Activated CD4-positive, alpha-beta T cell treated with anti-CD3 and anti-CD28 coated beads, Interleukin-2, Interleukin-4, amounts not matched to agents 100 ng/mL and 50 ng/mL, durations not matched to agents 16 hours and 8 hours (primary cell): ENCODE data around the gene ELF5.

Source experiments
- DNase-seq: peaks from one replicate; pipeline ENCODE4 v3.0.0-alpha.2; 2020; ENCODE audit warnings: low spot score

The ELF5 gene

GRCh38 chr11:34454308-34455032 lies 59.1 kb downstream of the ELF5 start:
- DNase-seq: no peak

GRCh38 chr11:34451053-34451452 lies 62.5 kb downstream of the ELF5 start:
- no peak for DNase-seq

GRCh38 chr11:34449013-34449412 lies 64.6 kb downstream of the ELF5 start:
- DNase-seq: peak; percentile 15

GRCh38 chr11:34448223-34448994 lies 65.2 kb downstream of the ELF5 start:
- DNase-seq: no peak

- no peak for DNase-seq
These were observed 66.5 kb downstream of the ELF5 start for GRCh38 chr11:34447044-34447443.

DNA sequence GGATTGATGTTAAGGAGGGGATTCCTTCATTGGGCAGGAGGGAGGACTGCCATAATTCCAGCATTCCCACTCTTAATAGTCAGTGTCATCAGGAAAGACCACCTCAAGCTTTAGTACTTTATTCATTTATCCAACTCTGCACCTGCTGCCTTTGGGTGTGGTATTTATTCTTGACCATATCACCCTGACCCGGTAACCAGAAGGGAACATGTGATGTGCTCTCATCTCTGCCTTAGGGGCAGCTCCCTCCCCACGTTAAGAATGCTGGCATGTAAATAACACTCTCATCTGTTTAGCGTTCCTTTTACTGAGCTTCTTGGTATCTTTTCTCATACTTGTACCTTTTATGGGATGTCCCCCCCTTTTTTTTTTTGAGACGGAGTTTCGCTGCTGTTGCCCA lies 67.2 kb downstream of the ELF5 start:
- no peak for DNase-seq

- DNase-seq: no peak
These were observed 67.6 kb downstream of the ELF5 start for GRCh38 chr11:34445956-34446355.

DNA sequence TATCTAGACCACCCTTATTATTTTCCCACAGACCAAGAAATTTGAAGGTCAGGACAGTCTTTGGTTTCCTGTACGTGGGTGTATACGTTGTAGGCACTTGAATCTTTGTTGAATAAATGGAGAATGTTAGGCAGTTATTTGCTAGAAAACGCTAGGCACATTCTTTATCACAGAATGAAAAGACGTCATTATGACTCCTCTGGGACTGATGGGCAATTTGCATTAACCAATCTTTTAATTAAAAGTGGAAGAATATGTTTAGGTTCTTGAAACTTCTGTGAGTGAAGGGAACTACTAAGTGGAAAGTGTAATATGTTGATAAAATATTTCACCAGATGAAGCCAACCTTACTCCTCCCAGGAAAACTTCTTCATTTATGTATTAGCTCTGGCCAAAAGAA lies 69.2 kb downstream of the ELF5 start:
- no peak for DNase-seq

GRCh38 chr11:34443136-34443535 lies 70.5 kb downstream of the ELF5 start:
- DNase-seq: no peak

DNA sequence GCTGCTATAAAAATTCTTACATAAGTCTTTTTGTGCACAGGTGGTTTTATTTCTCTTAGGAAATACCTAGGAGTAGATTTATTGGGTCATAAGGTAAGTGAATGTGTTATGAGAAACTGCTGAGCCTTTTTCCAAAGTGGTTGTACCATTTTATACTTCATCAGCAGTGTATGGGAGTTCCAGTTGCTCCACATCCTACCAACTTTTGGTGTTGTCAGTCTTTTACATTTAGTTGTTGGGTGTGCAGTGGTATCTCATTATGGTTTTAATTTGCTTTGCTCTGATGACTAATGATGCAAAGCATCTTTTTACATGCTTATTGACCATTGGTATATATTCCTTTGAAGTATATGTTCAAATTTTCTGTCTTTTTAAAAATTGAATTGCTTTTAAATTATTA lies 71.8 kb downstream of the ELF5 start:
- no peak for DNase-seq

DNA sequence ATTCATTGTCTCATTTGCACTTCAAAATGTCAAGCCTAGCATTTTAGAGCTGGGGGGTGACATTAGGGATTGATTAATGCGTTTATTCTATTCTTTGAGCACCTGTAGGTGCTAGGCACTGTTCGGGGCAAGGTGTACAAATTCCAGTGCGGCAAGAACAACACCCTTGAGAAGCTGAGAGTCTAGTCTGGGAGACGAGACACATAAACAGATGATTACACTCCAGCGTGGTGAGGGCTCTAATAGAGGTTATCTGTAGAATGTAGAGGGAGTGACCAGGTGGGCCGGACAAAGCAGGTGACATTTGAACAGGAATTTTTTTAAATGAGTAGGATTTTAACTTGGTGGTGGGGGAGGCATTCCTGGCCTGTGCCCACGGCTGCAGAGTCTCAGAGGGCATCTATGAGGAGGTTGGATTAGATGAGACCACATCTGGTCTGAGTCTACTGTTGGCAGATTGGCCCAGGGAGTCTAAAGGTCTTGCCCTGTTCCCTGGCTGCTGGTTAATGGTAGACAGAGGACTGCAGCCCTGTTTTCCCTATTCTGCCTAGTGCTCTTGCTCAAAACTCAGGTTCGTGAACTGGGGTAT lies 73.9 kb downstream of the ELF5 start:
- no peak for DNase-seq

DNA sequence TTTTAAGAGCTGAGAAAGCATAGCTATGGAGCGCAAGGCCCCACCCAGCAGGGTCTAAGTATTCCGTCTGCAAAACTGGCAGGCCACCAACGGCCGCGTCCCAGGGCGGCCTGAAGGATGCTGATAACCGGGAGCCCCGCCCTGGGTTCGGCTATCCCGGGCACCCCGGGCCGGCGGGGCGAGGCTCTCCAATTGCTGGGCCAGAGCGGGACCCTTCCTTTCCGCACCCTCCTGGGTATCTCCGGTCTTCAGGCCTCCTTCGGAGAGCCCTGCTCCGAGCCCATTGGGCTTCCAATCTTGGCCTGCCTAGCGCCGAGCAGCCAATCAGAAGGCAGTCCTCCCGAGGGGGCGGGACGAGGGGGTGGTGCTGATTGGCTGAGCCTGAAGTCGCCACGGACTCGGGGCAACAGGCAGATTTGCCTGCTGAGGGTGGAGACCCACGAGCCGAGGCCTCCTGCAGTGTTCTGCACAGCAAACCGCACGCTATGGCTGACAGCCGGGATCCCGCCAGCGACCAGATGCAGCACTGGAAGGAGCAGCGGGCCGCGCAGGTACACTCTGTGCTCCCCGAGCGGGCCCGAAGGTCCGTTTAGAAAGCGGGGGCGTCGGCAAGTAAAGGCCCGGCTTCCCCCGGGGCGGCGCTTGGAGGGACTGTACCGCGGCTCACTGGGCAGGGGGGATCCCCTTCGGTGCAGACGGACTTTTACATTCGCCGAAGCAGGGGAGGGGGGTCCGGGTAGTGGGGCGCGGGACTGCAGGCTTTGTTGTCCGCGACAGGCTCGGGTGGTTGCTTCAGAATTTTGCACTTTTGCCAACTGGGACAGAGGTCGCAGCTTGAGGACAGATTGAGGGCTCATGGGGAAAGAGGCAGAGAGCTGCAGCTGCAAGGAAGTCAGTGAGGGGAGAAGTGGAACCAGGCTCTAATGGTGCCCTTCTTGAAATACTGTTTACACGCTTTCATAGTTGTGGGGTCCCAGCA lies 74.8 kb downstream of the ELF5 start, which contains the start of gene CAT:
Gene CAT, plus strand, starts transcription at position 406 of the 979 bp plus-strand sequence. Its CDS starts 80 bp downstream, at position 486.
- peak; percentile 98 for DNase-seq

- DNase-seq: no peak
These were observed 76.1 kb downstream of the ELF5 start for GRCh38 chr11:34437224-34438125.

- DNase-seq: no peak
These were observed 79.7 kb downstream of the ELF5 start for GRCh38 chr11:34433899-34434298.

DNA sequence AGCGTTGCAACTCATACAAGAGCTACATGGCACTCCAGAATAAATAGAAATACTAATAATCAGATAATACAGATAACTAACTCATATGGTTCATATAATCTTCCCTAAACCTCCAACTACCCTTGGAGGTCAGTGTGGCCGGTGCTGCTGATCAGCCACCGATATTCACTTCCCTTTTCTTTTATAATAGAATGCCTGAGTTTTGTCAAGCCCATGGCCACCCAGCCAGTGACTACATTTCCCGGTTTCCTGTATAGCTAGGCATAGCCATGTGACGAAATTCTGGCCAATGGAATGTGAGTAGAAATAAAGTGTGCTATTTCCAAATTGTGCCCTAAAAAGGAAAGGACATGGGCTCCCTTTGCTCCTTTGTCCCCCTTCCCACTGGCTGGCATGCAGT lies 80.8 kb downstream of the ELF5 start:
- DNase-seq: no peak

DNA sequence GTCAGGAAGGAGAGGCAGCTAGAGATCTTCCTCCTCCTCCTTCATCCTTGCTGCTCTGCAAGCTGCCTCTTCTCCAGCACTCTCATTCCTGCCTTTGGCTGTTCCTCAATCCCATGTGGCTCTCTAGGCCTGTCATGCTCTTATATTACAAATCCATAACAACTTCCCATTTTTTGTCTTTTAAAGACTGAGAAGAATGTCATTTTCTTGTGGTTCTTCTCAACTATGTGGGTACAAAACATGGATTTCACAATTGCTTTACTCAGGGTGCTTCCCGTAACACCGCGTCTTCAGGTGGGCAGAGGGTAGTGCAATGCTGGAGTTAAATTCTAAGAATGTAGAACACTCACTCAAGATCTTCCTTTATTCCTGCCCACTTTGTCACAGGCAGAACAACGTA lies 81.6 kb downstream of the ELF5 start:
- DNase-seq: no peak
